ENCODE results near the gene B3GAT1.

DNA sequence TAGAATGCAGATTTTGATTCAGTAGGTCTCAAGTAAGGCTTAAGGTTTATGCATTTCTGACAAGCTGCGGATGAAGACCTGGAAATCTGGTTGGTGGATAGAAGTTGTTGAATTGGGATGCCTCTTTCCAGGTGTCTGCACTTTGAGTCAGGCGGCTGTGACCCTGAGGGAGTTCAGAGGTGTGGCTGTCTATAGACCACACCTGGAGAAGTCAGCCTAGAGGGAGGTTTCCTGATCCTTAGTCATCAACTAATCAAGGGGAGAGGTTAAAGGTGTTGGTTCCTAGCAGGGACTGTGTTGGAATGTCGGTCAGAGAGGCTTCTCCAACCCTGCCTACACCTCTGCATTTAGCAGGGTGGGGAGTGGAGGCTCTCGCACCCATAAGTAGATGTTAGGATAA, 72.3 kb downstream of the B3GAT1 start:
- no peak for TF ChIP-seq POLR2A (IDR thresholded peaks at IDR 0.05)
- TF ChIP-seq, protein P1, sequence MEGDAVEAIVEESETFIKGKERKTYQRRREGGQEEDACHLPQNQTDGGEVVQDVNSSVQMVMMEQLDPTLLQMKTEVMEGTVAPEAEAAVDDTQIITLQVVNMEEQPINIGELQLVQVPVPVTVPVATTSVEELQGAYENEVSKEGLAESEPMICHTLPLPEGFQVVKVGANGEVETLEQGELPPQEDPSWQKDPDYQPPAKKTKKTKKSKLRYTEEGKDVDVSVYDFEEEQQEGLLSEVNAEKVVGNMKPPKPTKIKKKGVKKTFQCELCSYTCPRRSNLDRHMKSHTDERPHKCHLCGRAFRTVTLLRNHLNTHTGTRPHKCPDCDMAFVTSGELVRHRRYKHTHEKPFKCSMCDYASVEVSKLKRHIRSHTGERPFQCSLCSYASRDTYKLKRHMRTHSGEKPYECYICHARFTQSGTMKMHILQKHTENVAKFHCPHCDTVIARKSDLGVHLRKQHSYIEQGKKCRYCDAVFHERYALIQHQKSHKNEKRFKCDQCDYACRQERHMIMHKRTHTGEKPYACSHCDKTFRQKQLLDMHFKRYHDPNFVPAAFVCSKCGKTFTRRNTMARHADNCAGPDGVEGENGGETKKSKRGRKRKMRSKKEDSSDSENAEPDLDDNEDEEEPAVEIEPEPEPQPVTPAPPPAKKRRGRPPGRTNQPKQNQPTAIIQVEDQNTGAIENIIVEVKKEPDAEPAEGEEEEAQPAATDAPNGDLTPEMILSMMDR (IDR thresholded peaks at IDR 0.05): no peak
